Activated naive CD4-positive, alpha-beta T cell (primary cell): ENCODE data around the gene ID3.
A peak's percentile ranks its signal among the peaks of the same experiment; 100 is the strongest.
"Not testable (repeated sequence)": the region's sequence is repeated elsewhere in the genome, so short reads cannot be mapped to it uniquely, and the experiment has no call there.

Source experiments
- DNase-seq, 4 experiments: peaks; one replicate each; lab custom pipeline; 2025; lab: John Stamatoyannopoulos, UW

Gene ID3

GRCh38 chr1:23548704-23549143 is 10.6 kb downstream of the ID3 start:
- no peak for DNase-seq

- DNase-seq, result no peak
Observed at GRCh38 chr1:23546897-23547584, 12.3 kb downstream of the ID3 start.

- DNase-seq, result no peak
Observed at GRCh38 chr1:23545851-23546250, 13.4 kb downstream of the ID3 start.

GRCh38 chr1:23544444-23545389 is 14.6 kb downstream of the ID3 start:
- peak; percentile 12 to 51 (median 36) for DNase-seq

GRCh38 chr1:23543707-23544443 is 15.4 kb downstream of the ID3 start:
- no peak for DNase-seq

GRCh38 chr1:23542940-23543339 is 16.4 kb downstream of the ID3 start:
- DNase-seq, result not testable (repeated sequence)

- DNase-seq, result peak; percentile 65 to 82 (median 76)
Observed at GRCh38 chr1:23539698-23540266, 19.5 kb downstream of the ID3 start.

- no peak for DNase-seq
Observed at GRCh38 chr1:23537296-23537973, 21.9 kb downstream of the ID3 start.

GRCh38 chr1:23533246-23534023 is 25.9 kb downstream of the ID3 start:
- DNase-seq, result no peak

- no peak for DNase-seq
Observed at GRCh38 chr1:23531562-23532094, 27.7 kb downstream of the ID3 start.

GRCh38 chr1:23530747-23531561 is 28.3 kb downstream of the ID3 start, which contains the start of gene E2F2:
E2F2 (minus strand) TSS chr1:23531233; CDS start chr1:23530793, 440 bp downstream.
- peak; percentile 58 to 88 (median 78) for DNase-seq

GRCh38 chr1:23530087-23530746 is 29.1 kb downstream of the ID3 start:
- no peak for DNase-seq

- no peak for DNase-seq
Observed at GRCh38 chr1:23529146-23530086, 29.9 kb downstream of the ID3 start.

GRCh38 chr1:23528250-23528978 is 30.9 kb downstream of the ID3 start:
- peak; percentile 7 to 67 (median 30) for DNase-seq

- DNase-seq, result no peak
Observed at GRCh38 chr1:23527900-23528249, 31.4 kb downstream of the ID3 start.

- DNase-seq, result no peak
Observed at GRCh38 chr1:23527366-23527765, 31.9 kb downstream of the ID3 start.
